Activated CD4-positive, CD25-positive, alpha-beta regulatory T cell treated with anti-CD3 and anti-CD28 coated beads, Interleukin-2, amount 50 U/mL, for 24 hours (primary cell): Measurements from ENCODE around the gene AUTS2.

Experiments used
- ATAC-seq, 2 donors: fragments of 150-1000 bp; cut with Tn5 transposase; one replicate each; pipeline ENCODE4 v1.10.0; 2021; ENCODE audit warnings: mild to moderate bottlenecking in 1 of 2, moderate library complexity in 1 of 2

The AUTS2 gene

DNA sequence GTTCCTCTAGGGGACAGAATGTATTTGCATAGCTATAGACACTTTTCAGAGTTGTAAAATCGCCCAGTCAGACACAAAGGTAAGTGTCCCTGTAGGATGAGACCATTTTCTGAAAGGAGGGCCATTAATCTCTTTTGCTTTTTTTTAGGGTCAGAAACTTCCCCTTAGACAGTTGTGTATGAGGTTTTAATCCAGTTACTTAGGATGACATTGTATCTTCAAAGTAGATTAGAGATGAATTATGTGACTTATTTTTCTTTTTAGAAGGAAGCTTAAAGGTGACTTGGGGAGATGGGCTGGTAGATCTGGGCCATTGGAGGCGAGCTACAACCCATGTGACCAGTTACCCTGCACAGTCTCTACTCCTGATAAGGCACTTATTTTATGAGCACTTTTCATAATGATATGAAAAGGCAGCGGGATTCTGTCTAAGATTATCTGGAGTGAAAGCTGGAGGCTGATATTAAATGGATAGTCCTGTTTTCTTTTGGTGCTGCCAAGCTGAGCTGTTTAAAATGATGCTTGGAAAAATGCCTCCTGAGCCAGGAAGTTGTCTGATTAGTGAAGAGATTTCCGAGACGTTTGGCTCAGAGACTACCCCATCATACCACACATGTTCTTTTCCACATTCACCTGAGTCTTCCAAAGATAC, 264.3 kb downstream of the AUTS2 start:
- no peak for ATAC-seq

DNA sequence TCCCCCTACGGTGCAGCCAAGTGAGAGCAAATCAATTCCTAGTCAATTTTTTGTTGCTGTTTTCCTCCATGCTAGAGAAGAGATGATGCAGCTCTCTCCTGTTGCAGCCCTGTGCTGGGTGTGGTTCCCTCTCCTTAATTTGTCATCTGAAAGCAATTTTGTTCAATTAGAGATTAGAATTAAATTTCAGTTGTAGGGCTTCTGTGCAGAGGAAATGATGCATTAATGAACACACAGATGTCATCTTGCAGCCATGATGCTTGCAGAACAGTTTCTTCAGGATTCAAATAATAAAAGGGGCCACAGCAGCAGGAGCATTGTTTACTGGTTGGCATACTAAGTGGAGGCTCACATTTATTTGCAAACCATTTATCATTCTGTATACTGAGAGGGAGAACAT, 266.0 kb downstream of the AUTS2 start:
- no peak for ATAC-seq

DNA sequence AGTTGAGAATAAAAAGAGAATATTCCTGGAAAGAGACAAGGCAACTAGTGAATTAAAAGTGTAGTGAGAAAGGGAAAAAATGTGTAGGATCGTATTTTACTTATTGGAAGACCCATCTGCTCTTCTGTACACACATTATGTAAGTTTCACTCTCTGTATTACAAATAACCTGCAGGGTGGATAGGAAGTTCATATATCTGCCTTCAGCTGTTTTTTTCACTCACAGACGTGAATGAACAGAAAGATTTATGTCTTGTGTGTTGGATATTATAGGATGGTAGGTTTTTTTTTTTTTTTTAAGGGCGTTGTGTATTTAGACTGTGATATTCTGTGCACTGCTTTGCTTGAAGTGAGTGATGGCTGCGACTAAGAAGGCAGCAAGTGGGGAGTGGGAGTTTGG, 266.5 kb downstream of the AUTS2 start:
- no peak for ATAC-seq

DNA sequence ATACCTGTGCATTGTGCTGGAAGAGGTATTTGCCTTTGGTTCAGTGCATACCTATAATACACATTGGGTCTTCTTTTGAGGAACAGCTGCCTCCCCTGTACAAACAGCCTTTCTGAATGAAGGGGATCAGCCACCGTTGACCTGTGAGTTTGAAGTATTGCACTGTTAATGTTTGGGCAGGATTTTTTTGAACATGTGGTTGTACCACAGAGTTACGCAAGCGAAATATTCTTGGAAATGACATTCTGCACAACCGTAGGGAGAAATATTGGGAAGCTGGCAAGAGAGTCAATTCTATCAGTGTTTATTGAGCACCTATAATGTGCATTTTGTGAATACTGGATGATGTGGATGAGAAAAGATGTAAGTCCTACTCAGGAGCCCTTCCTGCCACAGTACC, 270.6 kb downstream of the AUTS2 start:
- ATAC-seq: no peak

DNA sequence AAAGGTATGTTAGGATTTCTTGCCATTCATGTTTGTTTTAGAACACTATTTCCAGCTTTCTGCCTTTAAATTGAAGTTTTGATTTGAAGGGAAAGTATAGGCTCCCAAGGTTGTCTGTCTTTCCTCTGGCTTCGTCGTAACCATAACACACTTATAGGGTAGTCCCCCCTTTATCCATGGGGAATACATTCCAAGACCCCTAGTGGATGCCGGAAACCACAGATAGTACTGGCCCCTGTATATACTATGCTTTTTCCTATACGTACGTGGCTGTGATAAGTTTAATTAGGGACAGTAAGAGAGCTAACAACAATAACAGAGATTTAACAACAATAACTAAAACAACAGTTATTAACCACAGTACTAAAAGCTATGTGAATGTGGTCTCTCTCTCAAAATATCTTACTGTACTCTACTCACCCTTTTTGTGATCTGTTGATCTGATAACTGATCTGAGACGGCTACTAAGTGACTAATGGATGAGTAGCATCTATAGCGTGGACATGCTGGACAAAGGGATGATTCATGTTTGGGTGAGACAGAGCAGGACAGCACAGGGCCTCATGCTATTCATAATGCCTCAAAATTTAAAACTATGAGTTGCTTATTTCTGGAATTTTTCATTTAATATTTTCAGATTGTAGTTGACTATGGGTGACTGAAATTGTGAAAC, 273.1 kb downstream of the AUTS2 start:
- no peak for ATAC-seq

DNA sequence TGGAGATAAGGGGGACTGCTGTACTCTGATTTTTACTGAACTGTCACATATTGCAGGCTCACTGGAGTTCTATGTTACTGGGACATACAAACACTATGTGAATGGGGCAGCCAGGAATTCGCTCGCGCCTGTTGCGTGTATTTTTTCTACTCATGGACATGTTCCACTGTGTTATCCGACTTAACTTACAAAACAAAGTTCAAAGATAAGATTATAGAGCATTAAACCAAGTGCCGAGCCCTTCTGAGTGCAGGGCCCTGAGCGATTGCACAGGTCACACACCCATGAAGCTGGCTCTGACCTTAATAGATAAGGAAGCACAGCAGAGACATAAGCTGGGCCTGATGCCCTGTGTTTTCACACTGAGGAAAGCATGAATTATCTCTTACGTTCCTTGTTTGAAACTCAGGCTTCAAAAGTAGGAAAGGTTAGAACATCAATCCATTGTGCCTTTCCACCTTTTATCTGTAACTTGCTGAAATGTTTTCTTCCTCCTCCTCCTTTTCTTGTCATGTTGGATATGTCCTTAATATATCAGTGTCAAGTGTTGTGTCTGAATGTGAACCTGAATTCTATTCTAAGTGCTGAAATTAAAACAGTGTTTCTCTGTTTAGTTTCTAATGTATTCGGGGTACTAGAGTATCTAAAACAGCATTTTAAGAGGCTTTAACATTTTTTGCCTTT, 273.8 kb downstream of the AUTS2 start:
- ATAC-seq: no peak

DNA sequence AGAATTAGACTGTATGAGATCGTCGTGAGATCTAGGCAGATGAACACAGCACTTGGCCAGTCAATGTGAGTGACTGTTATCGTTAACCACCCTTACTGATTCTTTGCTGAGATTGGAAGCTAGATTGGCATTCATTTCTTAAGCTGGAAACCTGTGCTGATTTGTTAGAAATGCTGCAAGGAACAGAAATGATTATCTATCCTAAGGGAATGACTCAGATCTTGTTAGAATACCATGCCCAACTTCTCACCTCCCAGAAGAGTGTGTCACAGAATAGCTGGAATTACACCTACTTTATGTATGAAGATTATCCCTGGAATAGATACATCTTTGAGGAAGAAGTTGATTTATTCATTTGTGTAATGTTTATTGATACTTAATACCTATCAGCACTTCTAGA, 275.2 kb downstream of the AUTS2 start:
- ATAC-seq: no peak

DNA sequence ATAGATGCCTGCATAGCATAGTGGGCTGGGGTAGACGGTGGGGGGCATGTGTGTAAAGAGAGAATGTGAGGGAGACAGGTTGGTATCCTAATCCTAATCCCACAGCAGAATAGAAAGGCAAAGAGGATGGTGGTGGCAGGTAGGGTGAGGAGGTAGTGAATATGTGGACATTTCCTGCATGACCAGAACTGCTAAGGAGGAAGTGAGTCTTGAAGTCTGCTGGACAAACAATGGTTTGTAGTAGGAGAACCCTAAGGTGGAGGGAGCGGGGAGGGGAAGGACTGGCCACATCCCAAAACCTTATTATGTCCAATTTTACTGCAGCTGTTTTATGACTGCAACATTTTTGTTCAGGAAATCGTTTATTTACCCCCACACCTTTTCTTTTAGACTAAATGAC, 279.7 kb downstream of the AUTS2 start:
- no peak for ATAC-seq

DNA sequence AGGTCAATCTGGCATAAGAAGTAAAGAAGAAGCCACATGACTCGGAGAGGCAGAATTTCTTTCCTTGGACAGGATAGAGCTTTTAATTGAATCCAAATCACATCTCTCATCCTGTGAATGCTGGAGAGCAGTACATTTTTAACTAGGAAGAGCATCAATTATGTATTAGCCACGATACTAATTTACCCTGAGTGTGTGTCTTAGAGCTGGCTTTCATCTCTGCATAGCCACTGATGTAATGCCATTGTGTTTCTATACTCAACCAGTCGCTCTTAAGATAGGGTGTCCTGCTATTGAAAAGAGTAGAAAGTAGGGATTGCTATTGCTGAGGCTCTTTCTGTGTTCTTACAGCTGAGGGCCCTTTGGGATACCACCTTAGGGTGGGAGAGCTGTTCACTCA, 280.3 kb downstream of the AUTS2 start:
- no peak for ATAC-seq

DNA sequence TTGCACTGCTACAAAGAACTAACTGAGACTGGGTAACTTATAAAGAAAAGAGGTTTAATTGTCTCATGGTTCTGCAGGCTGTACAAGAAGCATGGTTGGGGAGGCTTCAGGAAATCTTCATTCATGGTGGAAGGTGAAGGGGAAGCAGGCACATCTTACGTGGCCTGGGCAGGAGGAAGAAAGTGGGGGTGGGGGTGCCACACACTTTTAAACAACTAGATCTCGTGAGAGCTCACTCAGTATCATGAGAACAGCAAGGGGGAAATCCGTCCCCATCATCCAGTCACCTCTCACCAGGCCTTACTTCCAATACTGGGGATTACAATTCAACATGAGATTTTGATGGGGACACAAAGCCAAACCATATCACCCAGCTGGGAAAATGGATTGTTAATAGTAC, 281.7 kb downstream of the AUTS2 start:
- ATAC-seq: no peak

DNA sequence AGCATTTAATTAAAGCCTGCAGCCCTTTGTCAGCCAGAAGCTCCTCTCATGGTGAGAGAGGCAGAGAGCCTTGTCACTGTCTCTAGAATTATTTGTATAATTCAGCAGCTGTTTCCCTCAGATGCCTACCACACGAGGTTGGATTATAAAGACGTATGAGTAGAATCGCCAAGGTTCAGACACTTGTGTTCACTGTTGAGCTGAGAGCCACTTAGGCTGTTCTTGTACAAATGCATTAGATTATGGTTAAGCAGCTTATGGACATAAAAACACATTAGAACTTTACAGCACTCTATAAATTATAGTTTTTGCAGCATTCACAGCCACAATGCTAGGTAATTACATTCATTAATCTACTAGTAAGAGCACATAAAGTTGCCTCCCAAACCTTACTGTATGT, 282.6 kb downstream of the AUTS2 start:
- no peak for ATAC-seq

DNA sequence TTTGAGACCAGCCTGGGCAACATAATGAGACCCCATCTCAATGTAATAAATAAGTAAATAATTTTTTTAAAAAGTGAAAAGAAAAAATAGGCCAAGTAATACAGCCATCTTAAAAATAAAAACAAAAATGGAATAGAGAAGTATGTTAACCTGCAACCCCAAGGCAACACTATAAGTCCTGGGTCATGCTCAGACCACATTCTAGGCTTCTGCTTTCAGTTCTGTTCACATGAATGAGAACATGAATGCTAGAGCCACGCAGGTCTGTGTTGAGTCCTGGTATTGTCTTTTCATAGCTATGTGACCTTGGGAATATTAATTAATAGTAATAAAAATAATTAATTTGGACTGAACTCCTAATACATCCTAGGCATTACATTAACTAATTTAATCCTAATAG, 284.0 kb downstream of the AUTS2 start:
- no peak for ATAC-seq

DNA sequence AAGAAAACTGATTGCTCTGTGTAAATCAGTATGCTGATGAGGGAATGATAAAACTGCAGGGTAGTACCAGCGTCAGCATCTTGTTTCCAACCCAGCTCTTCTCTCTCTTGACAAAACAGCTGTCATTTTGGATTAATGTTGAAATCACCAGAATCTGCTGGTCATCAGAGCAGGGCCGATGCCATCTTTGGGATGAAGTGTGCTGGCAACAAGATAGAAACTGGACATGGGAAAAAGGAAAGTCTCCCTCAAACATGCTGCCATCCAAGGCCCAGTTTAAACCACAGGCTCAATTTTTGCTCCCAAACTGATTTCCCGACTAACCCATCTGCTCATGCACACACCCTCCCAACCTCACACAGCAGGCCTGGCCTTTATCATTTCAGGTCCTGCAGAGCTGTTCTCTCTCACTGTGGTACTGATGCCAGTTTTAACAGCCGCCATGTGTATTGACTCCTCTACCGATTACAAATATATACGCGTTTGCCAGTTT, 285.2 kb downstream of the AUTS2 start:
- ATAC-seq: no peak

DNA sequence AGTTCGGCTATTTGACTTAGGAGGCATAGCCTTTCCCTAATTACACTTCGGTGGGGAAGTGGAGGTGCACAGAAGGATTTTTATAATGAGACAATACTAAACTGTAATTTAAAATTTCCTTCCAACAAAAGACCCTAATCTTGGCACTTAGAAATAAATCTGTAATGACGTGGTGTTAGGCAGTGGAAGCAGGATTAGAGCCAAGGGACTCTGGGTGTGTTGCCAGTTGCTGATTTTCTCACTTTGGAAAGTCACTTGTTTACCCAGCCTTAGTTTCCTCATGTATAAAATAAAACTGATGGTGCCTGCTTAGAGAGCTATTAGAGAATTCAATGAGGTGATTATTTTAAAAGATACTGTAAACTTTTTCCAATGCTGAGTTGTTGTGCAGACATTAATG, 287.2 kb downstream of the AUTS2 start:
- ATAC-seq: no peak

DNA sequence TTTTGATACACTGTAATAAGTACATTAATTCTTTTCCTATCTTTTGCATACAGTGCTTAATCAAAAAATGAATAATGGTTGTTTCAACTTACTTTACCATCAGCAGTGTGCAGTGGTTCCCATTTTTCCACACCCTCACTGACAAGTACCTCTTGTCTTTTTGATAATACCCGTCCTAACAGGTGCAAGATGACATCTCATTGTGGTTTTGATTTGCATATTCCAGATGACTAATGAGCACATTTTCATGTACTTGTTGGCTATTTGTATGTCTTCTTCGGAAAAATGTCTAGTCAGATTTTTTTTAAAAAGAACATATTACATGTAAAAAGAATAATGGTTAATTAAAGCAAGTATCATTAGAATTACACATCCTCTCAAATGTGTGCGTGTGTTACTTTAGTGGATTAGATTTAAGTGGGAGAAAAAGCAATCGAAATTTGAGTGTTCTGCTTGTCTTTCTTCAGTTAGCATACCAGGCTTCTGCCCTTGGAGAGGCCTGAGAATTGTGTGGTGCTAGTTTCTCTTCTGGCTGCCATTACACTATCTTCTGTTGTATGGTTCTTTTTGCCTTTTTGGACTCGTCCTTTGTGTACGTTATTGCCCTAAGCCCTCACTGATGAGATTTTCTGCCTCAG, 291.2 kb downstream of the AUTS2 start:
- ATAC-seq: no peak

DNA sequence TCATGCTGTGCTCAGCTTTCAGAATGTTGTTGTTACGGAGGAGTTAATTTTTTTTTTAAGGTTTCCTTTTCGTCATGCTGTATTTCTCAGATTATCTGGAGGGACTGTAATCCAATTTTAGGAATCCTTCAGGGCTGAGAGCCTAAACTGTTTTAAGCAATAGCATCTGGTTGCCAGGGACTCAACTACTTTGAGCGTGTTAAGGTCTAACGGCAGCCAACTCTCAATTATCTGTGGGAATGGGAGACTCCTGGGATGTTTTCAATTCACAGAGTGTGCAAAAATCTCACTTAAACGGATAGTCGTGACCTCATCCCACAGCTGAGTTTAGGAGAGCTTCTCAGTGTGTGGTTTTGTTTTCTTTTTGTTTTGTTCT, 291.7 kb downstream of the AUTS2 start:
- no peak for ATAC-seq

DNA sequence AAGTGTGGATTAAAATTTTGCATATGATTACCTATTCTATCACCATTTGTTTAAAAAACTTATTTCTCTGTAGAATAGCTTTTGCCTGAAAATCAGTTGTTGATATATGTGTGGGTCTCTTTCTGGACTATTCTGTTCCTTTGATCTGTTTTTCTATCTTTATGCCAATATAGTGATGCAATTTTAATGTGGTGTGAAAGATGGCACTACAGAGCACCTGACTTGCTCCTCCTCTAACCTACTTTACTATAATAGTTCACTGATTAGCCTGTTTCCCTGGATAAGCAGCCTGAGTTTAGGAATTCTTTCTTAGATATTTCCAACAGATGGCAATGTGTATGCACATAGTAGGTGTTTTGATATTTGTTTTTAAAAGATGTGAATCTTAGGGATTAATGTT, 294.5 kb downstream of the AUTS2 start:
- no peak for ATAC-seq

DNA sequence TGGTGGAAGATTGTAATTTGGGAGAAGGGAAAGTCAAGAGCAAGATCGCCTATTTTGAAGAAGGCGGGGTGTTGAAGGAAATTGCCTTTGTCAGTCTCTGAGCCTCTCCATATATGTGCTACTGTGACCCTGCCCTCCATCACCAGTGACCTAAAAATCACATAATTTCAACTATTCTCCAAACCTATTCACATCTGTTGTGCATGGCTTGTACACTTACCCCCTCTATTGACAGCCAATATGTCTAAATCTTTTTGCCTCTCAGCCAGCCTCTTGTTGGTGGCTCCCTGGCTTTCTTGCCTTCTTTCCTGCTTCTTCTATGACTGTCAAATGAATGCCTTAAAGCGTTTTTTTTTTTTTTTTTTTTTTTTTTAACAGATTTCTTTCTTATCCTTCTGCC, 295.6 kb downstream of the AUTS2 start:
- no peak for ATAC-seq

DNA sequence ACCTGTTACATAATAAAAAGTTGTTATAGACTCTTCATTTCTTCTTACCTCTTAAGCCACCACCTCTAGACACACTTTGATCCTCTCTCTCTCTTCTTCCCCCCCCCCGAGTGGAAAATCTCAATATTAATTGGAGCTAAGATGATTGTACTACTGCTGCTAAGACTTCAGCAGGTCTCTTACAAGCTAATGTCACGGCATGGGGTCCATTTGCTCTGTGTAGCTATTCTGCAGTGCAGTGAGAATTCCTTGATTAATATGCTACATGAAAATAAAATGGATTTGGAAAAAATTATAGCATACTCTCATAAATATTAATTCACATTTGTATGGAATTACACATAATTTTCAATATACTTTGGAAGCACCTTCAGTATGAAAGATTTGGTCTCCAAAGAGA, 297.2 kb downstream of the AUTS2 start:
- ATAC-seq: no peak

DNA sequence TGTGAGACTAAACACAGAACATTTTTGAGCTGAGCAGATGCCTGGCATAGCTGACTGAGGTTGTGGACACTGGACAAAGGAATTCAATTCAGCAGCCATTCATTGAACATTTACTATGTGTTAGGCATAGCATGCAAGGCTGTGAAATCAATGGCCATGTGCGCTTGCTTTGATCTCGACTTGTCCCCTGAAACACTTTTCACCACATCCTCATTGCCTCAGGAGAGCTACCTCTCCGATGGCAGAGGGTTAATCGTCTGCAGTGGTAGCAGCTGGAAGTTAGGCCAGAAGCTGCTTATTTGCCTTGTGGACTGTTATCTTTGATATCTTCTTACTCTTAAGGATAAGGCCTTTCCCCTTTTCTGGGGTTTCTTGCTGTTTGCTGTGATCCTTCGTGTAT, 297.8 kb downstream of the AUTS2 start:
- no peak for ATAC-seq

DNA sequence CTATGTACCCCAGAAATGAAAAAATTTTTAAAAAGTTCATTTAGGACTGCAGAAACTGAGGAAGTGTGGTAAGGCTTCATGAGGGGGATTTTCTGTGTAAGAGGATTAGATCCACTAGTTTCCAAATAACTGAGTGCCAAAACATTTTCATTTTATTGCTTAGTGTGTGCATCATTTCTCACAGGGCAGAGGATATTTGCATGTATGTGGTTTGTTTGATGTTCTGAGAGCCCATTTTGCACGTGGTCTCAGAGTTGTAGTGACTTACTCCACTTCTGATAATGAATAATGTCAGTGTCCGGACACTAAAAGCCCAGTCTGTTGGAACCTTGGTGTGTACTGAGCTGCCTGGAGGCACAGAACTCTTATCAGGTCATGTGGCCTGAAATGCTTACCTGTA, 299.9 kb downstream of the AUTS2 start:
- ATAC-seq: peak in 1 of 2 donors; percentile 45

DNA sequence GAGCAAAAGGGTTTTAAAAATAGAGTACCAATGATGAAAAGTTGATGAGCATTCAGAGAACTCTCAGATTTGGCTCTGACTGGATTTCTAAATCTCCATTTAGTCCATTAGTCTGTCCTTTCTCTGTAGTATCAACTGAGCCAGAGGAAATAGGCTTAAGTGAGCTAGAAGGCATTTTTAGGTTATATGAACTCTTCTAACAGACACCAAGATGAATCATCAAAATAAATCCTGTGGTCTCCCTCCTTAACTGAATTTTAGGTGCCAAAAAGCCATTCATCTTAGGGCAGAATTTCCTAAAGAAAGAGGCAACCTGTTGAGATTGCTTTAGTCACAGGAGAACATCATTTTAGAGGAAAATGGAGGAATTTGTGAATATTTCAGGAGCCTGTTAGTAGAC, 305.1 kb downstream of the AUTS2 start:
- ATAC-seq: no peak

DNA sequence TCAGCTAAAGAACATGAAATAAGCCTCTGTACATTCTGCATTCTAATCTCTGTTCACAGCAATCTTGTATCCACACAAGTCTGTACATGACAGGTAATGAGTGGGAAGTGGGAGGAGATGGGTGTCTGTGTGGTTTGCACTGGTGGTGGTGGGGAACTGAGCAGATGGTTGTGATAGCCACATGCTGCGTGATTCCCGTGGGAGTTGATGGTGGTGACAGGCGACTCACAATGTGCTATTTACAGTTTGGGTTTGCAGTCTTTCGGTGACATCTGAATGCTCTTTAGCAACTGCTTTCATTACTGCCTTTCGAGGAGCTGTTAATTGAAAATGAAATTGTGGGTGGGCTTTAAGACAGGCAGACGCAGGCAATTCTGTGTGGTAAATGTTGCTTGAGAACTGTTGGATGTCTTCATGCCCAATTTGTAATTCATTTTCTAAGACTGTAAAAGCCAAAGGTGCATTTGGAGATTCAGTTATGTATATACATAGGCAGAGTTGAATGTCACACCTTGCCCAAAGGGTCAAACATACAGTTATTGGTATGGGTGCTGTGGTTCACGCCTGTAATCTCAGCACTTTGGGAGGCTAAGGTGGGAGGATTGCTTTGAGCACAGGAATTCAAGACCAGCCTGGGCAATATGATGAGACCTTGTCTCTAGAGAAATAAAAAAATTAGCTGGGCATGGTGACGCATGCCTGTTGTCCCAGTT, 308.2 kb downstream of the AUTS2 start:
- ATAC-seq: peak in 1 of 2 donors; percentile 33
